ENCODE results near the gene HIRA. TPM values are rescaled to one million over a fixed set of nuclear protein-coding genes. Genes with fewer than 3 reads are reported as not detected.

Gene HIRA
- total and polyA plus RNA-seq, 9 of the 15 experiments (the other 6 are each of a cell fraction or from before 2014, with no cell fraction given) = 0.96 to 132 (median 58.4) TPM

DNA sequence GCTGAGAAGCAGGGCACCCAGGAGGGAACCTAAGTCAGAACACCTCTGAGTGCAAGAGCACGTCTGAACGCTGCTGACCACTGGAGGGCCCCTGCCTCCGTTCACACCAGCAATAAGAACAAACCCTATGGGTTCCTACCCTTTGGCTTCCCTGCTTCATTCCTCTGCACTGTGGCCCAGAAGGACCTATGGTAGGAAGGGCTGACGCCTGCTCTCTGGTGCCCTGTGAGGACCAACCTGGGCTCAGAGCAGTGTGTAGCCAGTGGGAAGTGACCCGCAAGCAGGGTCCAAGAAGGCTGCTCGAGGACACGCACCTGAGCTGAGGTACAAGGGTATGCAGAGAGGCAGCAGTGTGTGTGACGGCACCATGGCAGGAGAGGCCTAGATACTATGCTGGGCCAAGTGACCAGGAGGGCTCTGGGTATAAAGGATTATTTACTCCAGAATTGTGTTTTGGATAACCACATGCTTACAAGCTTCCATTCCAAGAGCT is 71.2 kb downstream of the HIRA start (continued):
- no peak for TF ChIP-seq ASH1L (IDR thresholded peaks at IDR 0.05; ENCODE audit: borderline replicate concordance, low read depth, partially characterized antibody)
- TF ChIP-seq SP2 (IDR thresholded peaks at IDR 0.05; ENCODE audit: extremely low read depth, low read depth, low read length, poor library complexity, severe bottlenecking) = no peak
- peak; percentile 43; the same call in 1 of the 2 replicates for TF ChIP-seq ZNF740 (CRISPR knock-in tag; IDR thresholded peaks at IDR 0.05)
- TF ChIP-seq ZNF740 (tag; IDR thresholded peaks at IDR 0.05) = no peak
- TF ChIP-seq, protein P1, sequence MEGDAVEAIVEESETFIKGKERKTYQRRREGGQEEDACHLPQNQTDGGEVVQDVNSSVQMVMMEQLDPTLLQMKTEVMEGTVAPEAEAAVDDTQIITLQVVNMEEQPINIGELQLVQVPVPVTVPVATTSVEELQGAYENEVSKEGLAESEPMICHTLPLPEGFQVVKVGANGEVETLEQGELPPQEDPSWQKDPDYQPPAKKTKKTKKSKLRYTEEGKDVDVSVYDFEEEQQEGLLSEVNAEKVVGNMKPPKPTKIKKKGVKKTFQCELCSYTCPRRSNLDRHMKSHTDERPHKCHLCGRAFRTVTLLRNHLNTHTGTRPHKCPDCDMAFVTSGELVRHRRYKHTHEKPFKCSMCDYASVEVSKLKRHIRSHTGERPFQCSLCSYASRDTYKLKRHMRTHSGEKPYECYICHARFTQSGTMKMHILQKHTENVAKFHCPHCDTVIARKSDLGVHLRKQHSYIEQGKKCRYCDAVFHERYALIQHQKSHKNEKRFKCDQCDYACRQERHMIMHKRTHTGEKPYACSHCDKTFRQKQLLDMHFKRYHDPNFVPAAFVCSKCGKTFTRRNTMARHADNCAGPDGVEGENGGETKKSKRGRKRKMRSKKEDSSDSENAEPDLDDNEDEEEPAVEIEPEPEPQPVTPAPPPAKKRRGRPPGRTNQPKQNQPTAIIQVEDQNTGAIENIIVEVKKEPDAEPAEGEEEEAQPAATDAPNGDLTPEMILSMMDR (IDR thresholded peaks at IDR 0.05 in 2 of 3, conservative IDR thresholded peaks at IDR 0.05 in 1 of 3; ENCODE audit: insufficient read depth in 2 of 3, low read depth in 1 of 3, low read length in 3 of 3) = peak; percentile 24 to 52 (median 37); a peak in 4 of 6 replicates
- no peak for TF ChIP-seq EGR1 (conservative IDR thresholded peaks at IDR 0.05)
- TF ChIP-seq PHTF2 (CRISPR knock-in tag; IDR thresholded peaks at IDR 0.05) = no peak
- TF ChIP-seq MED1 (CRISPR knock-in tag; IDR thresholded peaks at IDR 0.05; ENCODE audit: borderline replicate concordance) = 0 out of 2 replicates have a peak, but pooled peaks have one; percentile 64
- peak; percentile 68 for TF ChIP-seq WHSC1 (IDR thresholded peaks at IDR 0.05; ENCODE audit: low read length)
- no peak for TF ChIP-seq PCBP2 (IDR thresholded peaks at IDR 0.05; ENCODE audit: low read depth, low read length, poor library complexity, severe bottlenecking)
- no peak for TF ChIP-seq SAFB (IDR thresholded peaks at IDR 0.05; ENCODE audit: borderline replicate concordance, low read depth, low read length)
- TF ChIP-seq ZNF277 (CRISPR knock-in tag; IDR thresholded peaks at IDR 0.05; ENCODE audit: borderline replicate concordance) = 0 out of 2 replicates have a peak, but pooled peaks have one; percentile 7
- no peak for TF ChIP-seq ZNF253 (CRISPR knock-in tag; conservative IDR thresholded peaks at IDR 0.05)
- TF ChIP-seq SMAD2 (IDR thresholded peaks at IDR 0.05; ENCODE audit: low read depth, low read length) = no peak
- TF ChIP-seq L3MBTL2 (IDR thresholded peaks at IDR 0.05) = no peak
- TF ChIP-seq ELF2 (CRISPR knock-in tag; IDR thresholded peaks at IDR 0.05) = no peak
- TF ChIP-seq FOXM1 (IDR thresholded peaks at IDR 0.05; ENCODE audit: low read depth) = no peak
- no peak for TF ChIP-seq FOXM1 (CRISPR knock-in tag; IDR thresholded peaks at IDR 0.05; ENCODE audit: low read depth)
- TF ChIP-seq ID3 (CRISPR knock-in tag; IDR thresholded peaks at IDR 0.05) = no peak
- no peak for TF ChIP-seq ID3 (tag; IDR thresholded peaks at IDR 0.05)
- TF ChIP-seq RBBP5 (IDR thresholded peaks at IDR 0.05; ENCODE audit: borderline replicate concordance, insufficient read depth, low read length, poor library complexity, severe bottlenecking) = no peak
- no peak for TF ChIP-seq XRCC3 (IDR thresholded peaks at IDR 0.05)
- TF ChIP-seq HSF4 (CRISPR knock-in tag; IDR thresholded peaks at IDR 0.05; ENCODE audit: borderline replicate concordance) = peak; percentile 15; the same call in 1 of the 2 replicates
- no peak for TF ChIP-seq SRSF9 (IDR thresholded peaks at IDR 0.05; ENCODE audit: borderline replicate concordance, low read depth, low read length)
